Endothelial cell of umbilical vein (primary cell): ENCODE data around the gene RTEL1. TPM values are rescaled to one million over a fixed set of nuclear protein-coding genes. Genes with fewer than 3 reads are reported as not detected.

Experiments used
- BruUV-seq: library from RNA; stranded (reverse); fragments of 400-500 nt; replicated peaks from 2 replicates; lab custom pipeline; 2021; lab: Mats Ljungman, UMichigan
- CTCF ChIA-PET: fragments of 300-600, 350-600 bp; sonication (Branson Sonifier 250); formaldehyde crosslinking; loops from one replicate; lab custom pipeline; 2021; ENCODE audit warnings: antibody characterized with exemption, inconsistent platforms; lab: Charles Lee
- POLR2A ChIA-PET: fragments of 300-600, 350-600 bp; sonication (Branson Sonifier 250); formaldehyde crosslinking; loops from one replicate; lab custom pipeline; 2021; ENCODE audit warnings: antibody characterized with exemption, inconsistent platforms; lab: Charles Lee
- DNase-seq: peaks from one replicate; pipeline ENCODE4 v3.0.0-alpha.2; 2011; ENCODE audit warnings: low read depth, low spot score
- FAIRE-seq: peaks from 2 replicates; lab custom pipeline; 2011; peaks lifted over from hg19 to GRCh38; lab: Jason Lieb, UNC
- H2AFZ ChIP-seq: 2 replicates; pipeline ENCODE4 v1.6.0; 2012; ENCODE audit warnings: low read depth, low read length, control low read depth, inconsistent platforms
- H3K27ac ChIP-seq: 2 replicates; pipeline ENCODE4 v1.5.1; 2011; ENCODE audit warnings: low read depth, mild to moderate bottlenecking, control low read depth, low read length, moderate library complexity; ENCODE audit not compliant: insufficient read depth
- H3K27me3 ChIP-seq, 2 experiments: 2 replicates each; pipeline versions ENCODE4 v1.6.0 to v1.6.1; 2011; ENCODE audit warnings: low read length in 2 of 2, mixed read lengths in 1 of 2; ENCODE audit not compliant: control insufficient read depth in 2 of 2, insufficient read depth in 2 of 2
- H3K36me3 ChIP-seq, 2 experiments: 2 replicates in 1 of 2; 3 replicates in 1 of 2; pipeline ENCODE4 v1.5.1; 2011; ENCODE audit warnings: low read length in 2 of 2, mild to moderate bottlenecking in 1 of 2, moderate library complexity in 1 of 2; ENCODE audit not compliant: control insufficient read depth in 2 of 2, insufficient read depth in 2 of 2; ENCODE audit errors: extremely low read depth in 1 of 2
- H3K4me1 ChIP-seq: 3 replicates; pipeline ENCODE4 v1.5.1; 2011; ENCODE audit warnings: mild to moderate bottlenecking, low read length; ENCODE audit not compliant: control insufficient read depth, insufficient read depth; ENCODE audit errors: extremely low read depth
- H3K4me2 ChIP-seq: 2 replicates; pipeline ENCODE4 v1.6.1; 2011; ENCODE audit warnings: low read length, control low read depth, mixed read lengths; ENCODE audit not compliant: insufficient read depth
- H3K4me3 ChIP-seq, 3 experiments: fragments of 200-600 bp in 1 of 3; sonication (generic), shearing (Covaris generic) in 1 of 3; replicated peaks in 1 of 3; 2 replicates each; pipeline ENCODE4 v1.5.1; 2011 to 2016; ENCODE audit warnings: control low read depth in 3 of 3, low read length in 3 of 3, mild to moderate bottlenecking in 2 of 3, inconsistent platforms in 1 of 3, low read depth in 1 of 3, moderate library complexity in 1 of 3; ENCODE audit not compliant: insufficient read depth in 1 of 3
- H3K79me2 ChIP-seq: 2 replicates; pipeline ENCODE4 v1.6.0; 2012; ENCODE audit warnings: low read length, inconsistent platforms; ENCODE audit not compliant: control insufficient read depth, insufficient read depth
- H3K9ac ChIP-seq: replicated peaks from 2 replicates; pipeline ENCODE3; 2011; ENCODE audit warnings: low read length, control low read depth; ENCODE audit not compliant: insufficient read depth; ENCODE audit errors: extremely low read depth
- H3K9me1 ChIP-seq: replicated peaks from 3 replicates; pipeline ENCODE4 v1.6.0; 2011; ENCODE audit warnings: mild to moderate bottlenecking, low read length; ENCODE audit not compliant: control insufficient read depth, insufficient read depth; ENCODE audit errors: extremely low read depth
- H3K9me3 ChIP-seq: replicated peaks from 2 replicates; pipeline ENCODE4 v1.5.1; 2012; ENCODE audit warnings: low read length, inconsistent platforms; ENCODE audit not compliant: control insufficient read depth, insufficient read depth
- H4K20me1 ChIP-seq: replicated peaks from 2 replicates; pipeline ENCODE3; 2011; ENCODE audit warnings: mild to moderate bottlenecking, low read length; ENCODE audit not compliant: control insufficient read depth, insufficient read depth; ENCODE audit errors: extremely low read depth
- CTCF ChIP-seq, 2 donors: IDR thresholded peaks; 1 replicate in 1 of 2; 2 replicates in 1 of 2; pipeline ENCODE4 v1.5.1; 2011; ENCODE audit warnings: low read length in 2 of 2, mild to moderate bottlenecking in 2 of 2, moderate library complexity in 2 of 2, control low read depth in 1 of 2, inconsistent platforms in 1 of 2, low read depth in 1 of 2; ENCODE audit not compliant: insufficient read depth in 1 of 2; ENCODE audit errors: extremely low read depth in 1 of 2
- EZH2 ChIP-seq: IDR thresholded peaks from 2 replicates; pipeline ENCODE4 v1.6.1; 2012; ENCODE audit warnings: borderline replicate concordance, low read depth, mild to moderate bottlenecking, moderate library complexity, low read length, inconsistent platforms; ENCODE audit not compliant: severe bottlenecking
- FOS ChIP-seq: IDR thresholded peaks from 2 replicates; pipeline ENCODE4 v1.6.1; 2011; ENCODE audit warnings: mild to moderate bottlenecking, low read length, moderate library complexity, borderline replicate concordance; ENCODE audit not compliant: insufficient read depth
- GATA2 ChIP-seq: IDR thresholded peaks from 2 replicates; pipeline ENCODE4 v1.7.0; 2011; ENCODE audit warnings: low read depth, mild to moderate bottlenecking, moderate library complexity, mixed read lengths, low read length; ENCODE audit not compliant: insufficient read length, insufficient read depth
- JUN ChIP-seq: IDR thresholded peaks from 2 replicates; pipeline ENCODE4 v1.6.1; 2011; ENCODE audit warnings: borderline replicate concordance, low read depth; ENCODE audit not compliant: insufficient read length, insufficient read depth
- MAX ChIP-seq: IDR thresholded peaks from 2 replicates; pipeline ENCODE4 v1.6.1; 2011; ENCODE audit not compliant: insufficient read depth, insufficient read length
- MYC ChIP-seq: IDR thresholded peaks from one replicate; pipeline ENCODE4 v1.6.1; 2011; ENCODE audit warnings: mild to moderate bottlenecking, low read depth, low read length
- POLR2A ChIP-seq: IDR thresholded peaks from 2 replicates; pipeline ENCODE4 v1.6.1; 2012; ENCODE audit warnings: low read depth, mild to moderate bottlenecking, control low read depth, low read length
- POLR2AphosphoS5 ChIP-seq: IDR thresholded peaks from 2 replicates; pipeline ENCODE4 v1.6.1; 2012; ENCODE audit warnings: low read depth, mild to moderate bottlenecking, control low read depth, low read length, moderate library complexity; ENCODE audit not compliant: insufficient read depth
- dilution Hi-C: fragments of 300-500 bp; cut with MboI; formaldehyde crosslinking; loops from one replicate; pipeline ENCODE4 v1.15.0; 2019; ENCODE audit warnings: low sequenced_read_pairs; ENCODE audit not compliant: extremely low pct_ligation_motif_present
- intact Hi-C: fragments of 100-400 bp; cut with micrococcal nuclease; formaldehyde crosslinking; loops from one replicate; pipeline ENCODE4 v1.10.0; 2022
- polyA plus RNA-seq, 4 experiments: library from polyadenylated mRNA; depleted of rRNA in 3 of 4; stranded (reverse) in 3 of 4; unstranded in 1 of 4; fragments of >200 nt; gene quantifications; 2 replicates each; pipeline versions ENCODE4 v1.2.1 to v1.2.3, GENCODE V29; 2011 to 2012; ENCODE audit warnings: missing spikeins in 1 of 4
- total RNA-seq: library from RNA; stranded (reverse); gene quantifications from 2 replicates; pipeline ENCODE4 v1.2.3, GENCODE V29; 2021

Gene RTEL1
- total and polyA plus RNA-seq, 2 donors (not counting 3 experiments of a cell fraction or from before 2014, with no cell fraction given): 17.0 to 44.9 TPM

- Histone ChIP-seq H3K36me3 (peaks cover 0 to 12% of the 10 kb centered on the region in 2 experiments), H3K4me2 (no peak overlapping the region), H3K9me1 (no peaks in the 10 kb centered on the region), H3K79me2 (no peaks in the 10 kb centered on the region), H3K27ac (no peak overlapping the region), H4K20me1 (no peaks in the 10 kb centered on the region), H3K9me3 (no peaks in the 10 kb centered on the region), H3K27me3 (no peaks in the 10 kb centered on the region), H3K4me1 (peaks cover 26% of the 10 kb centered on the region), H3K9ac (no peak overlapping the region), H3K4me3 (no peak overlapping the region), H2AFZ (no peak overlapping the region)
- intact Hi-C loops: no loop called here
- dilution Hi-C loops: no loop called here
- ChIA-PET CTCF (interaction anchor here (4.1 kb wide), 1 partner anchor 22 kb away, joined by 17 read pairs; the partner anchor contains the start of gene RTEL1), POLR2A (interaction anchor here (0.6 kb wide), 1 partner anchor 22 kb away, joined by 3 read pairs; the partner anchor contains the start of gene RTEL1)
- TF ChIP-seq FOS: no peak
- TF ChIP-seq POLR2AphosphoS5: no peak
- TF ChIP-seq GATA2: no peak
- no peak for TF ChIP-seq MAX
- no peak for TF ChIP-seq CTCF (IDR thresholded peaks at IDR 0.05; ENCODE audit: extremely low read depth in 1 of 2, insufficient read depth in 1 of 2, low read depth in 1 of 2, low read length in 2 of 2)
- TF ChIP-seq MYC: no peak
- no peak for TF ChIP-seq JUN
- no peak for TF ChIP-seq POLR2A
- no peak for TF ChIP-seq EZH2
- FAIRE-seq: no peak
- BruUV-seq: no TSS peak
- no peak for DNase-seq
Observed at GRCh38 chr20:63680427-63680826, 22.3 kb downstream of the RTEL1 start.
